Suprapubic skin (tissue), 4 donors: Measurements from ENCODE around the gene VRK3.

Experiments used
- CTCF ChIP-seq, 2 donors: fragments of 200-600 bp in 1 of 2; fragments of 450-650 bp in 1 of 2; sonication (generic) in 1 of 2; IDR thresholded peaks; one replicate each; pipeline ENCODE4 v1.5.1; 2016 to 2019; ENCODE audit warnings: antibody characterized with exemption in 2 of 2, mild to moderate bottlenecking in 1 of 2, moderate library complexity in 1 of 2
- EP300 ChIP-seq: sonication (generic); formaldehyde crosslinking; IDR thresholded peaks from one replicate; pipeline ENCODE4 v1.6.1; 2017; ENCODE audit warnings: antibody characterized with exemption
- POLR2A ChIP-seq, 2 donors: fragments of 450-650 bp; IDR thresholded peaks; one replicate each; pipeline ENCODE4 v1.6.1; 2017; ENCODE audit warnings: antibody characterized with exemption in 2 of 2, mild to moderate bottlenecking in 2 of 2, moderate library complexity in 2 of 2
- POLR2AphosphoS5 ChIP-seq, 3 donors: sonication (generic); formaldehyde crosslinking; IDR thresholded peaks; one replicate each; pipeline ENCODE4 v1.6.1; 2017; ENCODE audit warnings: antibody characterized with exemption in 3 of 3

- no peak for TF ChIP-seq CTCF (IDR thresholded peaks at IDR 0.05)
- TF ChIP-seq POLR2AphosphoS5 (IDR thresholded peaks at IDR 0.05), result no peak
- no peak for TF ChIP-seq POLR2A (IDR thresholded peaks at IDR 0.05)
- TF ChIP-seq EP300, result no peak
Observed at GRCh38 chr19:50020481-50020880, 4.7 kb downstream of the VRK3 start.
